GM19467 (cell line): Measurements from ENCODE around the gene STRIP2.
"Not testable (repeated sequence)": the region's sequence is repeated elsewhere in the genome, so short reads cannot be mapped to it uniquely, and the experiment has no call there.

ENCODE experiments used
- ATAC-seq: cut with Tn5 transposase; IDR thresholded peaks from one replicate; pipeline ENCODE4 v1.9.1; 2021; ENCODE audit warnings: mild to moderate bottlenecking, moderate library complexity; ENCODE audit not compliant: unreplicated experiment

Gene STRIP2

DNA sequence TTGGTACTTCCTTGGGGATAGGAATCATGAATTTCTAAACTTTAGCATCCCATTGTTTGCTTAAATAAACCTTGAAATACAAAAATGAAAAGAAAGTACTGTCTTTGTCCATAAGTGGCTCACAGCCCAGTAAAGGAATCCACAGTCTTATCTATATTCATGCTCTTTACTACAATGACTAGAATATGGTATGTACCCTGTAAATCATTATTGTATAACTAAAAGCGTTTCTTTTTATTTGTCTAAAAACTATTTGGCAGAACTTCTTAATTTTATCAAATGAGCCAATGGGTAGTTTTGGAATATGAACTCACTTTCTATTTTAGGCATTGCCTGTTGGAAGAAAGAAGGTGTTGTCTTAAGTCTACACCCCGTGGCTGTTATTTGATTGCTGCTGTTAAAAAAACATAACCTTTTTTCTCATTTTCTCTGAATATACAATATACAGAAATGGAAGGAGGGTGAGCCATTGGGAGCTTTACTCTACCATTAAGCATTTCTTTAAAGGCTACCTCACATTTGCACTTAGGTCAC, 12.4 kb upstream of the STRIP2 start:
- no peak for ATAC-seq

DNA sequence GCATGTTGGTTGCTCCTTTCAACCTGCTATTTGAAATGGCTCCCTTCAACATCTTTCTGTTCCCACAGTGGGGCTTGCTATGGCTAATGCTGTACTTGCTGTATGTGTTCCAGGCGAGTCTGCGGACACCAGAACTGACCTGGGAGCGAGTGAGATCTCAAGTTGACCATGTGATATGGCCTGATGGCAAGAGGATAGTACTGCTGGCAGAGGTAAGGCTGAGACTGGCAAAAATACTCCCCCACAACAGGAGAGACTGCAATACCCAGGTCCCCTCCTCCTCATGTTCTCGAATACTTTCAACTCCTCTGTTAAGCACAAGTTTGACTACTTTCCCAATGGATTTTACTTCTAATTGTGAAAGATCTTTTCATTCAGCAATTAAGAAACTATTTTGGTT, 11.5 kb upstream of the STRIP2 start:
- ATAC-seq: no peak

DNA sequence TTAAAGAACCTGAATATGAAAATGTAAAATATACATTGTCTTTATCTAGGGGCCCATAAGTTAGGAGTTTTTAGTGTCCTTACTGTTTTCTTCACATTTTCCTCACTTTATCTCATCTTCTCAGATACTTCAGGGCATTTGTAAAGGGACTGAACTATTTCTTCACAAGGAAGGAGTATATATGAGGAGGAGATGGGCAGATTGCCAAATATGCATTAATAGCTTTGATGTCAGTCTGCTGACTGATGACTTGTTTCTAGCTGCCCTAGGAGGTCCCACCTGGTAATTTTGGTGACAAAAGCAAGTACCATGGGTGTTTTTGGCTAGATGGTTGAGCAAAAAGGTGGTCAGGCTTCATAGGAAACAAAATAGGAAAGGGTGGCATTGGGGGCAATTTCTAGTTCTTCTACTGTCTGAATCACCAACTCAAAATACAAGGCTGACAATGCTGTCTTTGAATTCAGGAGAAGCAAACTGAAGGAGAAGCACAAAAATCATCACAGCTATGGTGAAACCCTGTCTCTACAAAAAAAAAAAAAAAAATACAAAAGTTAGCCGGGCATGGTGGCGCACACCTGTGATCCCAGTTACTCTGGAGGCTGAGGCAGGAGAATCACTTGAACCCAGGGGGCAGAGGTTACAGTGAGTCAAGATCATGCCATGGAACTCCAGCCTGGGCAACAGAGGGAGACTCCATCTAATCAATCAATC, 10.4 kb upstream of the STRIP2 start:
- ATAC-seq: no peak

DNA sequence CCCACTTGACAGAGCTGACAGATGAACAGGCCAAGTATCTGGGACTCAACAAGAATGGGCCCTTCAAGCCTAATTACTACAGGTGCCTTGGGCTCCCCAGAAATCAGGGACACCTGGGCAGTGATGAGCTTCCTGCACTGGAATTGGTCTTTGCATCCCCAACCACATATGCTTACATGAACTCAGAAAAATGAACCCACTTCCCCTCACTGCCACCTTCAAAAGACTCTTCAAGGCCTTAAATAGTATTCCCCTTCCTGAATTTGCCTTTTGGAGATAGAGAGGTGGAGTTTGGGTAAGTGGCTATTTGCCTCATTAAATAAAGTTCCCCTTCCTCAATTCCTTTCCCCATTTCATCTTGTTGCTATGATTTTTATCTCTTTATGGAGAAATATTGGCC, 7.8 kb upstream of the STRIP2 start:
- no peak for ATAC-seq

DNA sequence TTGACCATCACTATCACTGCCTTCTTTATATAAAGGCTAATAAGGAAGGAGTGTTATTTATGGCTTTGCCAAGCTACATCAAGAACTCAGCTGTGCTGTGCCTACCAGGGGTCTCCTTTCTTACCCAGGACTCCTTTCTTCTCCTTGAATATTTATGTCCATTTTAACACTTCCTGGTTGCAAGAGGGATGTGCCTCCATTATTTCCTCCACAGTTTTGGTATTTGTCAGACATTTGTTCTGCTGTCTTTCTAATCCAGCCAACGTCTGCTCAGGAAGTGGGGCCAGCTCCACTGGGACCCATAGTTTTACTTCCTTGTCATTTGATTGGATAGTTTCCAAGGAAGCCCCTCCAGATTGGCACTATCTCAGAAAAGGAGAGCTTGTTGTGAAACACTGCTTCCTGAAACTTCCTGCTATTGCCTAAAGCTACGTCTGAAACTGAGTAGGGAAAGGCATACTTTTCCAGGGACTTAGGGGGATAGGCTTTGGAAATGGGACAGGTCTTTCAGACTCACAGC, 6.6 kb upstream of the STRIP2 start:
- no peak for ATAC-seq

DNA sequence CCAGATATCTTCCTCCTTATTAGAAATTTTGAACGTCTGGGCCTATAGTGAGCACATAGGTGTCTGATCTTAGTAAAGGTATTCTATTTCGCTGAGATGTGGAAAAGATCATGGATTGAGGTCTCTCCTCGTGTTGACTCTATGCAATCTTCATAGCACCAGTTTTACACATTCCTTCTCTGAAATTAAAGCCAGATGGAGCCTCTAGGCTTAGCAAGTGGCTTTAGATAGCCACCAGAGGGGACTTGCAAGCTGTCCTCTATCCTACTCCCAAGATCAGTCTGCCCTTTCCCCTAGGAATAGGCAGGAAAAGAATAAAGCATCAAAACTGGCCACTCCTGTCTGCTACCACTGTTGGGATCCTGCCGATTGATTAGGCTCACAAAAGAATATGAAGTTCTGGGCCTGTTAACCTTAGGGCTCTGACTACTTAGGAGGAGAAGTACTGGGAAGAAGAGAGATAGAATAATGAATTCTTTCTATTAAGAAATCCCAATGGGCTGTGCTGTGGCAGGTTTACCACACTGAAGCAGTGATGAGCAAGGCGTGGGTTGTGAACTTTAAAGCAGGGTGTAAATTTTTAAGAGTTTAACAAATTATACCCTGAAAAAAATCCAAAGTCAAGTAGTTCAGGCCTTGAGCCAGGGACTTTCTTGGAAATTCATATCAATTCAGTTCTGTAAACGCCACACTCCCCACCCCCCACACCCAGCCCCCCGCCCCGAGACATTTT, 2.2 kb upstream of the STRIP2 start:
- ATAC-seq: no peak

DNA sequence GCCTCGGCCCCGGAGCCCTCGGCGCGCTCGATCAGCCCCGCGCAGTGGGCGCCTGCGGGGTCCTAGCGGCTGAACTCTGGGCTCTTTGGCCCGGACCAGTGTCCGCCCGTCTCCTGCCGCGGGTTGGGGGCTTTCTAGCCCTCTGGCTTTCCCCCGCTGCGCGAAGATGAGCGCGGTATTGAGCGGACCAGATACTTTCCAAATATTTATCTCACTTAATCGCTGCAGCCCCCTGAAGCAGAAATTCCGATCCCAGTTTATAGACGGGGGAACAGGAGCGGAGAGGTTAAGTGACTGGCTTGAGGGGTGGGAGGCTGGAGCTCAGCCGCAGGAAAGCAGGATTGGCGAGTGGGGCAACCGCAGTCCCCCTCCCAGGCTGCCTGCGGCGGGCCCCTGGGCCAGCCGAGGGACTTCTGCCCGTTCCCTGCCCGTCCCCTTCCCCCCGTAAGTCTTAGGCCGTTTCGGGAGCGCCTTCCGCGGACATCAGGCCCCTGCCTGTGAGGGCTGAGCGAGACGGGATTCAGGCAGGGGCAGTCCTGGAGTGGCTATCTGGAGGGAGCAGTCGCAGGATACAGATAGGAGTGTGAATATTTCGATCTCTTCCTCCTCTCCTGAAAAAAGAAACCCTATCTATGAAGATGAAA, 565 bp downstream of the STRIP2 start:
- no peak for ATAC-seq

DNA sequence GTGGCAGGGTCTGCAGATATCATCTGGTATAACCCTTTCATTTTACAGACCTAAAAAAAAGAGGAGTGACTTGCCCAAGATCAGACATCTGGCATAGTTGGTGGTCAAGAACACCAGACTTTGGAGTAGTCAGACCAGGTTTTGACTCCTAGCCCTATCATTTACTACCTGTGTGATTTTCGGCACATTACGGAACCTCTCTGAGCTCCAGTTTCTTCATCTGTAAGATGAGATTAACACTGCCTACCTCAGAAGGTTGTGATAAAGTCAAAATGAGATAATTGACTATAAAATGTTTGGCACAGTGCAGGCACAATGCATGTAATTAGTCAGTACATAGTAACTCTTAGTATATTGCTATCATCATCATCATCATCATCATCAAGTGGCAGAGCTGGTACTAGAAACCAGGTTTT, 1.2 kb downstream of the STRIP2 start:
- ATAC-seq: no peak

DNA sequence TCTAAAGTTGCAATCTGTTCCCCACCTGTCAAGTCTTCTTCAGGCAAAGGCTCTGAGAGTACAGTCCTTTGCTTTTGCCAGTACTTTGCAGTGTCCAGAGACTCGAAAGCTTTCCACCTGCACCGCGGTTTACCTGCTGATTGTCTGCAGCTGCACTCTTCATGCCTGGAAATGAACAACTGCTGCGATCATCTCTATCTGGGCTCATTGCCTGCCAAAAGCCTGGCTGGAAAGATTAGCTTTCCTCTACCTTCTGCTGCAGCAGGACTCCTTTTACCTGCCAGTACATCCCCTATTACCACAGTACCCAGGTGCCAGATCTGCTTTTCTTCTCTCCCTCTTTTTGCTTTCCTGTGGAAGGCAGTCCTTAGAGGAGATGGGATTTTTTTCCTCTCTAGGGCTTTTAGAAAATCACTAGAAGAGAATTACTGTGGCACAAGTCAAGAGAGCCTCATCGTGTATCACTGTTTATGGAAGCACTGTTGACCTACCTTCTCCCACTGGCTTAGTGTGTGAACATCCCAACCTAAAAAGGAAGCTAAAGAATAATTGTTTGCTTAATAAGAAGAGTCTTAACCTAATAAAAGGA, 2.2 kb downstream of the STRIP2 start:
- ATAC-seq: no peak

DNA sequence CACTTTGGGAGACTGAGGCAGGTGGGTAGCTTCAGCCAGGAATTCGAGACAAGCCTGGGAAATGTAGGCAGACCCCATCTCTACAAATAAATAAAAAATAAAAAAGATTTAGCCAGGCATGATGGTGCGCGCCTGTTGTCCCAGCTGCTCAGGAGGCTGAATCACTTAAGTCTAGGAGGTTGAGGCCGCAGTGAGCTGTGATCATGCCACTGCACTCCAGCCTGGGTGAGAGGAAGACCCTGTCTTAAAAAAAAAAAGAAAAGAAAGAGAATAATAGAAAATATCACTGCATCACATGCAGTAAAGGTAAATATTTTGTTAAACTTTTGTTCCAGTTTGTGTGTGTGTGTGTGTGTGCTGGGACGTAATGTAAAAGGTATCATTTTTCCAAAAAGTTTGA, 3.0 kb downstream of the STRIP2 start:
- no peak for ATAC-seq

DNA sequence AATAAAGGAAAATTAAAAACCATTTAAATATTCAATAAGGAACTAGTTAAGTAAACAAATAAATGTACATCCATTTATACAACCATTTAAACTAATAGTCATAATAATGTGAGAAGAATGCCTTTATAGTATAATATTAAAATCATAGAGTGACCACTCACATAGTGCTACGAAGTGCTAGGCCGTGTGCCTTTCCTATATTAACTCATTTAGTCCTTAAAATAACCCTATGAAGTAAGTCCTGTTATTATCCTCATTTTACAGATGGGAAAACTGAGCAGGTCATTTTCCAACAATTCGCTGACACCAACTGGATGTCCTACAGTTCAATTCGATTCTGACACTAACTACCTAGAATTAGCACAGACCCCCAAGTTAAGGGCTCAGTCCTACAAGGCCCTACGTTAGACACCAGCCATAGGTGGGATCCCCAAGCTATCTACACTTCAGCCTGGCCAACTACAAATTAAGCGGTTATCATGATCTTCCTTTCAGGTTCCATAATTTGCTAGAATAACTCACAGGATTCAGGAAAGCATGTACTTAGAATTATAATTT, 4.1 kb downstream of the STRIP2 start:
- no peak for ATAC-seq

DNA sequence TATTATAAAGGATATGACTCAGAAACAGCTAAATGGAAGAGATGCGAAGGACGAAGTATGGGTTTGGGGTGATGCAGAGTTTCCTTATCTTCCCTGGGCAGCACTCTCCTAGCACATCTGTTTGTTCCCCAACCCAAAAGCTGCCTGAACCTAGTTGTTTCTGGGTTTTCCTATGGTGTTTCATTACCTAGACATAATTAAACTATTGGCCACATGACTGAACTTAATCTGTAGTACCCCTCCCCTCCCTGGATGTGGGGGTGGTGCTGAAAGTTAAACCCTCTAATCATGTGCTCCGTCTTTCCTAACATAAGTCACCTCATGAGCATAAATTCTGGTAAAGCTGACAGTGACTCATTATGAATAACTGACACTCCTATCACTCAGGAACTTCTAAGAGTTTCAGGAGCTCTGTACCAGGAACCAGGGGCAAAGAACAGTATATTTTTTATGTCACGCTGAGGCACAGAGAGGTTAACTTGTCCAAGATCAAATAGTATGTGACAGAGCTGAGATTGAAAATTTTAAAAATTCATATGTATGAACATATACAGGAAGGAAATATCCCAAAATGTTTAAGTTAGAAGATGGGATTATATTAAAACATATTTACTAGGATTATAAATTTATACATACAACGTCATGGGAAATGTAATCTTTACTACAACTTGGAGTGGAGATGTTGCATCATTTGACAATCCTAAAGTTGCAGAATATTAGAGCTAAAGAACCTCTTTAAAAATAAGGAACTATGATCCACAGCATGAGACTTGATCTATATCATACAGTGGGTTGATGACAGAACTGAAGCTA, 4.8 kb downstream of the STRIP2 start:
- ATAC-seq: no peak

DNA sequence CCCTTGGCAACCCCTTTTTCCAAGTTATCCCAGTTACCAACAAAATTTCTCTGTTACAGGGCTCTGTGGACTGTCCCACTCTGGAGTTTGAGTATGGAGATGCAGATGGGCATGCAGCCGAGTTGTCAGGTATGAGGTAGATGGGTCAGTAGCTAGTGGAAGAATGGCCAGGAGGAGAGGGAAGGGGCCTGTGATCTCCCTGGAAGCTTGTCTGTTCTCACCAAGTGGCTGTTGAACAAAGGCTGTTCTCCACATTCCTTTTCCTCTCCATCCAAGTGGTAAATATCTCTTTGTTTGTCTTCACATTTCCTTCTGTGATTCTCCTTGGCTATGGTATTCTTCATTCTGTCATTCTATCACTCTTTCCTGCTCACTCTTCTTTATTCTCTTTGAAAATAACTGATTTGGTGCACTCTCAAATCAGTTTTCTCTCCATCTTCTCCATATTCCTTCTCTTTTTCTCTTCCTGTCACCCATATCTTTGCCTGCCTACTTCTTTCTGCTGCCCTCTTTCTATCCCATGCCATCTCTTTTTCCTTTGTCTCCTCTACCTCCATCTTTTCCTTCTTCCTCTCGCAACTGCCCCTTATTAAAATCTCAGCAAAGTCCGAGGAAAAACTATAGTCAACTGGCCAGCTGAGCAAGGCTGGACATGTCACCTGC, 5.9 kb downstream of the STRIP2 start:
- ATAC-seq: no peak

DNA sequence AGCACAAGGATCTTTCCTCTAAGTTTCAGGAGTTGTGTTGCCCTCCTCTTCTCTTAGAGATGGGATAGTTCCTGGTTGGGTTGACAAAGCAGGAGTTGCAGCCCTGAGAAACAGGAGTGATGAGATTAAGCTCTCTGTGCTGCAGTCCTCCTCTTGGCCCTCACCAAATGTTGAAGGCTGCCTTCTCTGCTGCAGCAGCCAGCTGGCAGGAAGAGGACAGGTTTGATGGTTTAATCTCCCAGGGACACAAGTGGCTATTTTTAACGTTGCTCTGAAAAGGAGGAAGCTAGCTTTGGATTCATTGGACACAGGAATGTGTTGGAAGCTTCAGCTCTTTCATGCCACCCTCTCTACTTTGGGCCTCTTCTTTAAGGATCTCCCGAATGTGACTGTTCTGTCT, 9.4 kb downstream of the STRIP2 start:
- no peak for ATAC-seq

DNA sequence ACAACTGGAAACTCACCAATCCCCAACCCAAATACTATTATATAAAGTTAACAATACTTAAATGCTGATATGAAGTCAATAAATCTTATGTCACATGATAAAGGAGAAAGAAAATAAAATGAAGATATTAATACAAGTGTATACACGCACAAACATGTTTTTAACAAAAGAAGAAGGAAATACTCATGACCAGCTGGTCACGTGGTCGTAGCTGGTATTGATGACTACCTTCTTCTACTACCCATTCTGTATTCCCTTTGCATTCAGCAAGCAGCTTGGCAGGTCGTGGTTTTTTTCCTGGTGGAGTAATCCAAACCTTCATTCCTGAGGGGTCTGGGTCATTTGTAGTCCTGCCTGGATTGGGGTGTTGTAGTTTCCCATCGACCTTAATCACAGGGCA, 10.5 kb downstream of the STRIP2 start:
- not testable (repeated sequence) for ATAC-seq

DNA sequence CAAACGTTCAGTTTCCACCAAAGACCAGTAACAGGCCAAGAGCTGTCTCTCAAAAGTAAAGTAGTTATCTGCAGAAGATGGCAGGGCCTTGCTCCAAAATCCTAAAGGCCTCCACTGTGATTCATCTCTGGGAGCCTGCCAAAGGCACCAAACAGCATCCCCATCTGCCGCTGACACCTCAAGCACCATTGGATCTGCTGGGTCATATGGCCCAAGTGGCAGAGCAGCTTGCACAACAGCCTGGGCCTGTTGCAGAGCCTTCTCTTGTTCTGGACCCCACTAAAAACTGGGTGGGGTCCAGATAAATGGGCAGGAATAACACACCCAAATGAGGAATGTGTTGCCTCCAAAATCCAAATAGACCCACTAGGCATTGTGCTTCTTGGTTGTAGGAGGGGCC, 12.7 kb downstream of the STRIP2 start:
- not testable (repeated sequence) for ATAC-seq

DNA sequence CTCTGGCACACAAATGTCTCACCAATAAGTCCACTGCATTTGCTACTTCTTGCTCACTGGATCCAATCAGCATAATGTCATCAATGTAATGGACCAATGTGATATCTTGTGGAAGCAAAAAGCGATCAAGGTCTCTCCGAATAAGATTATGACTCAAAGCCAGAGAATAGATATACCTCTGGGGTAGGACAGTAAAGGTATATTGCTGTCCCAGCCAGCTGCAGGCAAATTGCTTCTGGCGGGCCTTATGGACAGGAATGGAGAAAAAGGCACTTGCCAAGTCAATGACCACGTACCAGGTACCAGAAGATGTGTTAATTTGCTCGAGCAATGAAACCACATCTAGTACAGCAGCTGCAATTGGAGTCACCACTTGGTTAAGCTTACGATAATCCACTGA, 13.2 kb downstream of the STRIP2 start:
- not testable (repeated sequence) for ATAC-seq

DNA sequence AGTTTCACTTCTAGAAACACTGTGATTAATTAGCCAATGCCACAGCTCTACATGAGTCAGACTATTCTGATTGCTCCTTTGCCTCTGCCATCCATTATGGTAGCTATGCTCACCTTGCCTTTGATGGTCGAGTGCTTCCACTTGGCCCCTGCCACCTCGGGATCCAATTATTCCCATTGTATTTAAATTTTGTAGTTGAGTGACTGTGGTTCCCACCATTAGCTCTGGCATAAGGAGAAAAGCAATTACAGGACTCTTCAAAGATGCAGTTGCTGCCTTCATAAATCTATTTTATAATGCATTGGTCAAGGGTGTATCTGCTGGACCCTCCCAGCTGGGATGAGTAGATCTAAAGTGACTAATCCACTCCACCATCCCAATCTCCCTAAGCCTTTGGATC, 14.4 kb downstream of the STRIP2 start:
- ATAC-seq: not testable (repeated sequence)

DNA sequence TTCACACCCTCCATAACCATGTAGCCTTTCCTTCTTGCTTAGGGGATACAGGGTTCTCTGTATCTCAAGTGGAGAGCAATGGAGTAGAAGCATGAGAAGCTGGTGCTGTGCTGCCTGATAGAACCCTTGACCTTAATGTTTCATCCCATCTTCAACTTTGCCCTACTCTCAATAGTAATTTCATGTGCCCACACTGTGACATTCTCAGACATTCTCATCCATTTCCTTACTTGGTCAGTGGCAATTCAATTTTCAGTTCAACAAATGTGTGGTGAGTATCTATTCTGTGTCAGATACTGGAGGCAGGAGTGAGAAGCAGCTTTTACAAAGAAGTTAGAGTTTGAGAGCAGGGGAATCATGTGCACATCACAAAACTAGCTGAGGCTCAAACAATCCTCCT, 16.1 kb downstream of the STRIP2 start:
- ATAC-seq: no peak
